Effector memory CD4-positive, alpha-beta T cell (primary cell): ENCODE results near the gene OSBP2.
A peak's percentile ranks its signal among the peaks of the same experiment; 100 is the strongest.

ENCODE experiments used
- DNase-seq, 3 donors: peaks; one replicate each; pipeline ENCODE4 v3.0.0-alpha.2; 2020
- H3K27ac ChIP-seq: 2 replicates; pipeline ENCODE4 v1.7.0; 2013; ENCODE audit warnings: mild to moderate bottlenecking, low read length, moderate library complexity; ENCODE audit not compliant: insufficient read depth, poor library complexity, severe bottlenecking
- H3K27me3 ChIP-seq: replicated peaks from 2 replicates; pipeline ENCODE4 v1.7.0; 2013; ENCODE audit warnings: mild to moderate bottlenecking, low read length; ENCODE audit not compliant: insufficient read depth, control insufficient read depth, poor library complexity, severe bottlenecking
- H3K36me3 ChIP-seq: 2 replicates; pipeline ENCODE4 v1.7.0; 2013; ENCODE audit warnings: mild to moderate bottlenecking, low read length, moderate library complexity; ENCODE audit not compliant: control insufficient read depth, insufficient read depth
- H3K4me1 ChIP-seq: 2 replicates; pipeline ENCODE4 v1.7.0; 2013; ENCODE audit warnings: low read length, mild to moderate bottlenecking; ENCODE audit not compliant: control insufficient read depth, insufficient read depth, poor library complexity, severe bottlenecking
- H3K4me3 ChIP-seq: 2 replicates; pipeline ENCODE4 v1.7.0; 2013; ENCODE audit warnings: low read length, low read depth, mild to moderate bottlenecking; ENCODE audit not compliant: insufficient read depth, poor library complexity, severe bottlenecking
- H3K9me3 ChIP-seq: 2 replicates; pipeline ENCODE4 v1.7.0; 2013; ENCODE audit warnings: mild to moderate bottlenecking, low read length, moderate library complexity; ENCODE audit not compliant: control insufficient read depth

Gene OSBP2

DNA sequence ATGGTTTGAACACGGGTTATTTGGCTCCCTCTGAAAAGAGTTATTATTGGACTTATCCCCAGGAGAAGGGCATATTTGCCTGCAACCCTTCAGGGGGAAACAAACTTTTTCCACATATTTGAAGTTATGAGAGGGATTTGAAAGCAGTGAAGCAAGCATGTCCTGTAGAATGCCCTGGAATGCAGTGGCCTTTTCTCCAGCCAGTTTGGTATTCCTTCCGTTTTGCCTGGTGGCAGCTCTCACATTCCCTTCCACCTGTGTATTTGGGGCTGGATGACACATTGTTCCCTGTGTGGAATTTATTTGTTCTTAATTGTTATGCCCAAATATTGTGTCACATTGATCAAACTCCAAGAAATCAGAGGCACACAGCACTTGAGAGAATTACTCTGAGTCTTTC is 59.0 kb downstream of the OSBP2 start:
- H3K4me1 ChIP-seq: no peaks in the 10 kb centered on the region
- no peaks in the 10 kb centered on the region for H3K27me3 ChIP-seq
- no peak overlapping the region for H3K4me3 ChIP-seq
- no peak for DNase-seq
- no peaks in the 10 kb centered on the region for H3K9me3 ChIP-seq
- no peaks in the 10 kb centered on the region for H3K36me3 ChIP-seq
- no peak overlapping the region for H3K27ac ChIP-seq

DNA sequence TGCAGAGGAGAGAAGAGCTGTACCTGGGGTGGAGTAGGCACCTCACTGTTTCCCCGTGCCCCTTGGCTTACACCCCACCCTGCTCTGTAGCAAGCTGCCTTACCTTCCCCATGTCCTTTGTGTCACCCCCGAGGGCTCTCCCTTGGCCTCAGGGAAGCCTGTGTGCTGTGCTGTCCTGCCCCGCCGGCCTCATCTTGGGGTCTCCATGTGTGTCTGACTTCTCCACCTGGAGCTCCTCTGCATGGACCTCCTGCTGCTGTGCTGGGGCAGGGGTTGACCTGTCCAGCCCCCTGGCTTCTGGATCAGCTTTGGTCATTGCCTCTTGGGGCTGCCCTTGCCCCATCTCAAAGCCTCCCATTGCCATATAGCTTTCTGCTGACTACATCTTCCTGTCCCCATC is 59.8 kb downstream of the OSBP2 start:
- Histone ChIP-seq H3K4me1 (no peaks in the 10 kb centered on the region), H3K27me3 (no peaks in the 10 kb centered on the region), H3K9me3 (no peaks in the 10 kb centered on the region), H3K36me3 (no peaks in the 10 kb centered on the region), H3K4me3 (no peak overlapping the region), H3K27ac (no peak overlapping the region)
- DNase-seq: no peak

DNA sequence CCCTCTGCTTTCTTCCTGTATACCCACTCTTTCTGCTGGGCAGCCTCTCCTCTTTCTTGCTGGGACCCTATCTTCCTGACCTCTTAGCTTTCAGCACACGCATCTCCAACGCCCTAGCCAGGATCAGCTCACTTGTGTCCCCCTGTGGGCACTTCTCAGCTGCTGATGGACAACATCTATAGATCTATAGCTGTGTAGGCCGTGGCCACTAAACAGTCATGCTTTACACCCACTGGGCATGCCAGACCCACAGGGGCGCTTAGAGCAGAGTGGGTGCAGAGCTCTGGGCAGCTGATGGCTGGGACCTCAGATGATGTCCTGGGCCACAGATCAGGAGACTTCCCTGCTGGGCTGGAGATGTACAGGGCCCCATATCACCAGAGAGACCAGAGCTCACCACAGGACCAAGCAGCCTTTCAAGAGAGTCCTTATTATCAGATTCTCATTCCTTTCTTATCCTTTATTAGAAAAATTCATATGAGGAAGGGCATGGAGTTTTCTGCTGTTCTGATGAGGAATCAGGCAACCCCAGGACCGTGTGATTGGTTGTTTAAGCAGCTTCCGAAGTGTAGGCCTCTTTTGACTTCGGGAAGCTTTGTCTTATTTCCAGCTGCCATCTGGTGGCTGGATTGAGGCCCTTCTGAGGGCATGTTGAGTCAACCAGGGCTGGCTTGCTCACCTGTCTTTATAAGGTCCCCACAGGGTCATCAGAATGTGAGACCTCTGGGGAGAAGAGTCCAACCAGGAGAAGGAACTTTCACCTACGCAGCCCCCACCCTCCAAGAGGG is 60.5 kb downstream of the OSBP2 start:
- Histone ChIP-seq H3K27me3 (no peaks in the 10 kb centered on the region), H3K4me1 (no peaks in the 10 kb centered on the region), H3K9me3 (no peaks in the 10 kb centered on the region), H3K36me3 (no peaks in the 10 kb centered on the region), H3K4me3 (no peak overlapping the region), H3K27ac (no peak overlapping the region)
- DNase-seq: peak; percentile 2 to 20 (median 6)

DNA sequence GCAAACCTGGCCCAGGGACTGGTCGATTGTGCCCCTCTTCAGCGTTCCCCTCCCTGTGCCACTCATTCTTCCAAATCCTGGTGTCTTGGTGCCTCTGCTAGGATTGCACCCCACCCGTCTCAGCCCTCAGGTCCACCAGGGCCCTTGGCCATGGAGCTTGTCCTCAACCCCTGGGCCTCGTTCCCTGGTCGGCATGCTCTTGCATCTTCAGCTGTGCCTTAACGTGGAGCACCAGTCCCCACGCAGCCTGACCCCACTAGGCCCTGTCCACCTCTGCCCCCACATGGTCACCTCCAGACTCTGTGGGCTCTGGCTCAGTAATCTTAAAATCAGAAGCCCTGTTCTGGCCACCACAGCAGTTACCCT is 61.1 kb downstream of the OSBP2 start:
- H3K4me1 ChIP-seq: no peaks in the 10 kb centered on the region
- H3K36me3 ChIP-seq: no peaks in the 10 kb centered on the region
- no peak overlapping the region for H3K4me3 ChIP-seq
- no peaks in the 10 kb centered on the region for H3K9me3 ChIP-seq
- no peaks in the 10 kb centered on the region for H3K27me3 ChIP-seq
- no peak overlapping the region for H3K27ac ChIP-seq
- DNase-seq: no peak

DNA sequence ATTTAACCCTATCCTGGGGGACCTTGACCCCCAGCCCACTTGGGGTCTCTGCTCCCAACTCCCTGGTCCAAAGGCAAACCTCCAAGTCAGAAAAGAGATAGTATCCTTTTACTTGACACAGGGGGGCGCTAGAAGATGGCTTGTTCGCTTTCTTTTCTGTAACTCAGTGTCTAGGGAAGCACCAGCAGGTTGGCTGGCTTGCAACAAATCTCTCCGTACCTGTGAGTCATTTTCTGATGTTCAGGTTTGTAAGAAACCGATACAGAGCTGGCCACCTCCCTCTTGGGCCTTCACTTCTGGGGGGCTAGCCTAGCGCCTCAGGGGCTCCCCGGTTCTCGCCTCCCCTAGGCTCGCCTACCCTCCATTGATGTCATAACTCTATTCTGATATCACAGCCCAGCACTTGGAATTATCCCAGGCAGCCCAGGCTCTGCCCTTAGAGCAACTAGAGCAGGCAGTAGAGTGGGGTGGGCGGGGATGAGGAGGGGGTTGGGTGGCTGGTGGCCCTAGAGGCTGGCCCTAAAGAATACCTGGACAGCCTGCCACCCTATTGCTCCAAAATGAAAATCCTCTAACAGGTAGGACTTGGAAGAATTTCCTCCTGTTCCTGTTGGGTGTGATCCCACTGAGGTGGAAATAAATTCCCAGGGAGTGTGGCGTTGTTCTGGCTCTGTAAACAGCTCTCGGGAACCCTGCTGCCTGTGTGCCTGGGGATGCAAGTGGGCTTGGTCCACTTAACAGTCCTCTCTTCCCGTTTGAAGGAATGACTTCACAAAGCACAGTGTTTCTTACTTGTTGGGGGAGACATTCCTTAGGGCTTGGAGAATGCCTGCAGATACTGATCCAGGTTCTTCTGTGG is 69.4 kb downstream of the OSBP2 start:
- no peaks in the 10 kb centered on the region for H3K27me3 ChIP-seq
- no peaks in the 10 kb centered on the region for H3K36me3 ChIP-seq
- DNase-seq: peak in 1 of 3 donors; percentile 22
- no peak overlapping the region for H3K27ac ChIP-seq
- H3K4me3 ChIP-seq: no peak overlapping the region
- H3K9me3 ChIP-seq: no peaks in the 10 kb centered on the region
- H3K4me1 ChIP-seq: no peaks in the 10 kb centered on the region

DNA sequence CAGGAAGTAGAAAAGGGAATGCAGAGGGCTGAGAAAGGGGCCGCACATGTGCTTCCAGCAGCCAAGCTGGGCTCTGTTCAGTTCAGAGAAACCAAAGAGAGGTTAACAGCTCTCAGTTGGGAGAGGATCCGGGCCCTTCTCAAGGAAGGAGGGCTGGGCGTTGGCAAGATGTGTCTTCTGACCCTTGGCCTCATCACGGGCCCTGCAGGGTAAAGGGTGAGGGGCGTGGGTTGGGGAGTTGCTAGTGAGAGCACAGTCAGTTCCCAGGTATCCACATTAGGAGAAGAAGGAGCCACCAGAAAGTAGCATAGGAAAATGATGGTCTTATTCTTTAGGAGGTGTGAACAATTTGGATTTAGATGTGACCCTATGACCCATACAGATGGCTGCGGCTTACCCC is 73.0 kb downstream of the OSBP2 start:
- Histone ChIP-seq H3K9me3 (no peaks in the 10 kb centered on the region), H3K4me3 (no peak overlapping the region), H3K27me3 (no peaks in the 10 kb centered on the region), H3K27ac (no peak overlapping the region), H3K4me1 (no peaks in the 10 kb centered on the region), H3K36me3 (no peaks in the 10 kb centered on the region)
- no peak for DNase-seq

DNA sequence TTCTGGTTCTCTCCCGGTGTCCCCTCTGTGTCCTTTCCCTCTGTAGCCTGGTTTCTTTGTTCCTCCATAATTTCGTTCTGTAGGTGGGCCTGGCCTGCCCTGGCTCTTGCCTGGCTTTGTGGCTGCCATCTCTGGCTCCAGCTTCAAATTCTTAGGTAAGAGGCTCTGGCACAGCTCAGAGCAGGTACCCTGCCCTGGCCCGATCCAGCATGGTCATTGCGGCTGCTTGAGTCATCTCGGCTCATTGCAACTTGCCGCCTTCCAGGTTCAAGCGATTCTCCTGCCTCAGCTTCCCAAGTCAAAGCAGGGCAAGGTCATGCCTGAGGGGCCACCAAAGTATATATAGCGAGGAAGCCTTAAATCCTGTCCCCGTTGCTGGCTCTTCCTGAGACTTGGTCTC is 76.0 kb downstream of the OSBP2 start:
- no peak for DNase-seq
- H3K9me3 ChIP-seq: no peaks in the 10 kb centered on the region
- no peaks in the 10 kb centered on the region for H3K4me1 ChIP-seq
- no peak overlapping the region for H3K27ac ChIP-seq
- no peak overlapping the region for H3K4me3 ChIP-seq
- no peaks in the 10 kb centered on the region for H3K27me3 ChIP-seq
- H3K36me3 ChIP-seq: no peaks in the 10 kb centered on the region

DNA sequence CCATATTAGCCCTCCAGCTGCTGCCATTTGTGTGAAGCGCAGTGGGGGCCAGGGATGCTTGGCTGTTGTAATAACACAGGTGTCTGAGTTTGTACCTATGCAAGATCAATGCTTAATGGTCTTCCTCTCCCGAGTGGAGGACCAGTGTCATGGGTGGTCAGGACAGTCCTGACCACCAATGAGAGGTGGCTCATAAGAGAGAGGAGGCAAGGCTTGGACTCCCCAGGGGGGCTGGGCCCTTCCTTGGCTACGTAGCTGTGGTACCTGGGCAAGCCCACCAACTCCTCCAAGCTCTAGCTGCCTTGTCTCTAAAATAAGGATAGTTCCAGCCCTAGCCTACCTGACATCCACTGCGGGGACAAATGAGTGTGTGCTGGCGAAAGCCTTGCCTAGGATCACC is 79.2 kb downstream of the OSBP2 start:
- Histone ChIP-seq H3K36me3 (no peaks in the 10 kb centered on the region), H3K27me3 (no peaks in the 10 kb centered on the region), H3K4me1 (no peaks in the 10 kb centered on the region), H3K27ac (no peak overlapping the region), H3K9me3 (no peaks in the 10 kb centered on the region), H3K4me3 (no peak overlapping the region)
- DNase-seq: no peak

DNA sequence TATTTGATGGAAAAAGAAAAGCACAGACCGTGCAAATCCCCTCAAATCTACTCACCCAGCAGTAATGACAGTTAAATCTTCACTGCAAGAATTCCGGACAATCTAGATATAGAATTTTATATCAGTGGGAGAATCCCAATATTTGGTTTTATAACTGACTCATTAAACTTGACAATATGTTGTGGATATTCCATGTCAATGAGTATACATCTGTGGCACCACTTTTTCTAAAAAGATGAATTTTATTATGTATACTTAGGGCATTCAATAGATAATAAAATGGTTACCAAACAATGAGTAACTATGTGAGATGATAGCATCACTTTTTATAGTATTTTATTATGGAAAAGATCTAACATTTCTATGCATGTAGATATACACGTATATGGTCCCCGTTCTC is 79.9 kb downstream of the OSBP2 start:
- H3K27me3 ChIP-seq: no peaks in the 10 kb centered on the region
- H3K36me3 ChIP-seq: no peaks in the 10 kb centered on the region
- DNase-seq: no peak
- no peak overlapping the region for H3K4me3 ChIP-seq
- no peaks in the 10 kb centered on the region for H3K4me1 ChIP-seq
- no peak overlapping the region for H3K27ac ChIP-seq
- no peaks in the 10 kb centered on the region for H3K9me3 ChIP-seq

DNA sequence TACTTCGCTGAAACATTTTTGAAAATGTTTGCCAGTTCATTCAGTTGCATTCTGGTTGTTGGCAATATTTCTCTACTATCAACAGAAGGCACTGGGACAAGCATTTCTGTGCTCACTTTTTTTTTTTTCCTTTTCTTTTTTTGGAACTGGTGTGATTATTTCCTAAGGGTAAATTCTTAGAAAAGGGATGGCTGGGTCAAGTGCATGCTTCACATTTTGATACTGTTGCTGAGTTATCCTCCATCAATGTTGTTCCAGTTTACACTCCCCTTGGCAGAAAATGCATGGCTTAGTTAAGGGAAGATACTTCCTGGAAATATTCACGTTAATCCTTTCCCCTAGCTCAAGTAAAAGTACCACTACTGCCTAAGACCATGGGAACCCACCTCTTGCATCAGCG is 81.8 kb downstream of the OSBP2 start:
- no peak overlapping the region for H3K4me3 ChIP-seq
- H3K27ac ChIP-seq: no peak overlapping the region
- no peaks in the 10 kb centered on the region for H3K27me3 ChIP-seq
- no peaks in the 10 kb centered on the region for H3K4me1 ChIP-seq
- DNase-seq: no peak
- H3K36me3 ChIP-seq: no peaks in the 10 kb centered on the region
- no peaks in the 10 kb centered on the region for H3K9me3 ChIP-seq
